OCI-LY7 (cell line): ENCODE results near the gene PCSK7. TPM values are rescaled to one million over a fixed set of nuclear protein-coding genes. Genes with fewer than 3 reads are reported as not detected.

ENCODE experiments used
- BruUV-seq: library from RNA; stranded (reverse); fragments of 400-500 nt; replicated peaks from 2 replicates; lab custom pipeline; 2021; lab: Mats Ljungman, UMichigan
- CTCF ChIA-PET: fragments of 300-600 bp; sonication (Branson Sonifier 250); formaldehyde crosslinking; loops from one replicate; lab custom pipeline; 2022; ENCODE audit warnings: antibody characterized with exemption; ENCODE audit not compliant: unreplicated experiment; lab: Charles Lee
- POLR2A ChIA-PET: fragments of 300-600 bp; sonication (Branson Sonifier 250); formaldehyde crosslinking; loops from one replicate; lab custom pipeline; 2022; ENCODE audit warnings: antibody characterized with exemption; lab: Charles Lee
- DNase-seq: peaks from one replicate; pipeline ENCODE4 v3.0.0-alpha.2; 2015; ENCODE audit warnings: low spot score
- H2AFZ ChIP-seq: fragments of 200-600 bp; sonication (generic), shearing (Covaris generic); 2 replicates; pipeline ENCODE4 v1.6.1; 2014; ENCODE audit warnings: mild to moderate bottlenecking, antibody characterized with exemption, low read length, moderate library complexity
- H3K27ac ChIP-seq: fragments of 200-600 bp; sonication (generic); 2 replicates; pipeline ENCODE4 v1.5.1; 2014; ENCODE audit warnings: mixed run types, low read depth, mild to moderate bottlenecking, moderate library complexity, low read length, inconsistent platforms; ENCODE audit not compliant: poor library complexity, severe bottlenecking
- H3K36me3 ChIP-seq: fragments of 200-600 bp; sonication (generic); 2 replicates; pipeline ENCODE4 v1.6.1; 2014; ENCODE audit warnings: mild to moderate bottlenecking, antibody characterized with exemption, low read length, moderate library complexity, mixed read lengths; ENCODE audit not compliant: insufficient read depth
- H3K4me1 ChIP-seq: fragments of 200-600 bp; sonication (generic); 2 replicates; pipeline ENCODE4 v1.5.1; 2014; ENCODE audit warnings: mild to moderate bottlenecking, low read length; ENCODE audit not compliant: insufficient read depth, poor library complexity, severe bottlenecking
- H3K4me2 ChIP-seq: fragments of 200-600 bp; sonication (generic); 2 replicates; pipeline ENCODE4 v1.6.1; 2014; ENCODE audit warnings: mild to moderate bottlenecking, low read length
- H3K4me3 ChIP-seq: fragments of 200-600 bp; sonication (generic); 2 replicates; pipeline ENCODE4 v1.5.1; 2014; ENCODE audit warnings: mild to moderate bottlenecking, low read depth, low read length; ENCODE audit not compliant: poor library complexity, severe bottlenecking
- H3K79me2 ChIP-seq: fragments of 200-600 bp; sonication (generic); 2 replicates; pipeline ENCODE4 v1.6.1; 2016; ENCODE audit warnings: low read depth, mild to moderate bottlenecking, low read length, moderate library complexity, mixed read lengths; ENCODE audit not compliant: insufficient read depth
- H3K9me2 ChIP-seq: fragments of 200-600 bp; sonication (generic); 2 replicates; pipeline ENCODE4 v1.6.1; 2016; ENCODE audit warnings: mild to moderate bottlenecking, low read length, mixed read lengths; ENCODE audit not compliant: insufficient read depth
- H3K9me3 ChIP-seq: fragments of 200-600 bp; sonication (generic); 2 replicates; pipeline ENCODE4 v1.6.1; 2014; ENCODE audit warnings: mild to moderate bottlenecking, mixed run types, low read length, mixed read lengths
- H4K20me1 ChIP-seq: fragments of 200-600 bp; sonication (generic); 2 replicates; pipeline ENCODE4 v1.6.1; 2014; ENCODE audit warnings: mild to moderate bottlenecking, antibody characterized with exemption, low read length, moderate library complexity, mixed read lengths; ENCODE audit not compliant: insufficient read depth
- CTCF ChIP-seq: fragments of 200-600 bp; sonication (generic); conservative IDR thresholded peaks from 2 replicates; pipeline ENCODE4 v1.5.1; 2014; ENCODE audit warnings: mild to moderate bottlenecking, antibody characterized with exemption, low read length, moderate library complexity, mixed read lengths
- EZH2phosphoT487 ChIP-seq: fragments of 200-600 bp; sonication (generic); IDR thresholded peaks from 2 replicates; pipeline ENCODE4 v1.6.1; 2018; ENCODE audit warnings: low read depth, borderline replicate concordance, mild to moderate bottlenecking, mixed run types, antibody characterized with exemption, low read length, moderate library complexity, mixed read lengths
- intact Hi-C: fragments of 100-400 bp; cut with micrococcal nuclease; formaldehyde crosslinking; loops from one replicate; pipeline ENCODE4 v1.10.0; 2022; ENCODE audit not compliant: unreplicated experiment
- total RNA-seq, 2 experiments: library from RNA; depleted of rRNA in 1 of 2; stranded (reverse); fragments of >200 nt in 1 of 2; shearing (Covaris generic) in 1 of 2; gene quantifications; 2 replicates each; pipeline ENCODE4 v1.2.3, GENCODE V29; 2014 to 2022

The PCSK7 gene
- total RNA-seq, 2 experiments from 2014 or later = 44.1 to 91.2 TPM

DNA sequence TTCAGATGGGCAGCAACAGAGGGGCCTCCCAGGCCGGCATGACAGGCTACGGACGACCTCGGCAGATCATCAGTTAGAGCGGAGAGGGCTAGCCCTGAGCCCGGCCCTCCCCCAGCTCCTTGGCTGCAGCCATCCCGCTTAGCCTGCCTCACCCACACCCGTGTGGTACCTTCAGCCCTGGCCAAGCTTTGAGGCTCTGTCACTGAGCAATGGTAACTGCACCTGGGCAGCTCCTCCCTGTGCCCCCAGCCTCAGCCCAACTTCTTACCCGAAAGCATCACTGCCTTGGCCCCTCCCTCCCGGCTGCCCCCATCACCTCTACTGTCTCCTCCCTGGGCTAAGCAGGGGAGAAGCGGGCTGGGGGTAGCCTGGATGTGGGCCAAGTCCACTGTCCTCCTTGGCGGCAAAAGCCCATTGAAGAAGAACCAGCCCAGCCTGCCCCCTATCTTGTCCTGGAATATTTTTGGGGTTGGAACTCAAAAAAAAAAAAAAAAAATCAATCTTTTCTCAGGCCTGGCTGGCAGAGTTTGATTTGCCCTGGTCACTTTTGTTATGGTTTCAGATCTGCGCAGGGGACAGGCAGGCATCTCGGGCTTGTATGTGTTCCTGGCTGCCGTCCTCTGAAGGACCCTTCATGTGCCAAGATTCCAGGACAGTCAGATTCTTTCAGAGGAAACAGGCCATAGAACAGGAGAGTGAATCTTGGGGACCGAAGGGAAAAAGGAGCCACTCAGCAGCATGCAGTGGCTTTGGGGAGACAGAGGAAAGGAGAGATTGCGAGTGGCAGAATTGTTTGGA lies 27.4 kb downstream of the PCSK7 start:
- no peak for TF ChIP-seq CTCF
- TF ChIP-seq EZH2phosphoT487 = no peak
- intact Hi-C loops = no loop called here
- Histone ChIP-seq H3K27ac (no peak overlapping the region), H3K36me3 (peaks cover 18% of the 10 kb centered on the region), H3K9me3 (no peaks in the 10 kb centered on the region), H3K4me3 (no peak overlapping the region), H3K4me1 (no peaks in the 10 kb centered on the region), H2AFZ (no peak overlapping the region), H3K4me2 (no peak overlapping the region), H4K20me1 (no peaks in the 10 kb centered on the region), H3K79me2 (no peaks in the 10 kb centered on the region), H3K9me2 (no peaks in the 10 kb centered on the region)
- BruUV-seq = no TSS peak
- ChIA-PET CTCF (no interaction called here), POLR2A (no interaction called here)
- DNase-seq = no peak

DNA sequence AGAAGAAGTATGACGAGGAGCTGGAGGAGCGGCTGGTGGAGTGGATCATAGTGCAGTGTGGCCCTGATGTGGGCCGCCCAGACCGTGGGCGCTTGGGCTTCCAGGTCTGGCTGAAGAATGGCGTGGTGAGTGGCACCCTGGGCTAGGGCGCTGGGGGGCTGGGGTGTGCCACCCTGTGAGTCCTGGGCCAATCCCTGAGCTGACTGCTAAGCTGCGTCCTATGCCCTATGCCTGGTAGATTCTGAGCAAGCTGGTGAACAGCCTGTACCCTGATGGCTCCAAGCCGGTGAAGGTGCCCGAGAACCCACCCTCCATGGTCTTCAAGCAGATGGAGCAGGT lies 28.8 kb downstream of the PCSK7 start:
- DNase-seq = no peak
- ChIA-PET POLR2A (no interaction called here), CTCF (no interaction called here)
- Histone ChIP-seq H4K20me1 (no peaks in the 10 kb centered on the region), H3K9me2 (no peaks in the 10 kb centered on the region), H3K36me3 (peaks cover 18% of the 10 kb centered on the region), H3K4me1 (no peaks in the 10 kb centered on the region), H3K4me3 (no peak overlapping the region), H3K27ac (no peak overlapping the region), H3K4me2 (no peak overlapping the region), H3K9me3 (no peaks in the 10 kb centered on the region), H2AFZ (no peak overlapping the region), H3K79me2 (no peaks in the 10 kb centered on the region)
- no TSS peak for BruUV-seq
- intact Hi-C loops = no loop called here
- TF ChIP-seq CTCF (no peak), EZH2phosphoT487 (no peak)

DNA sequence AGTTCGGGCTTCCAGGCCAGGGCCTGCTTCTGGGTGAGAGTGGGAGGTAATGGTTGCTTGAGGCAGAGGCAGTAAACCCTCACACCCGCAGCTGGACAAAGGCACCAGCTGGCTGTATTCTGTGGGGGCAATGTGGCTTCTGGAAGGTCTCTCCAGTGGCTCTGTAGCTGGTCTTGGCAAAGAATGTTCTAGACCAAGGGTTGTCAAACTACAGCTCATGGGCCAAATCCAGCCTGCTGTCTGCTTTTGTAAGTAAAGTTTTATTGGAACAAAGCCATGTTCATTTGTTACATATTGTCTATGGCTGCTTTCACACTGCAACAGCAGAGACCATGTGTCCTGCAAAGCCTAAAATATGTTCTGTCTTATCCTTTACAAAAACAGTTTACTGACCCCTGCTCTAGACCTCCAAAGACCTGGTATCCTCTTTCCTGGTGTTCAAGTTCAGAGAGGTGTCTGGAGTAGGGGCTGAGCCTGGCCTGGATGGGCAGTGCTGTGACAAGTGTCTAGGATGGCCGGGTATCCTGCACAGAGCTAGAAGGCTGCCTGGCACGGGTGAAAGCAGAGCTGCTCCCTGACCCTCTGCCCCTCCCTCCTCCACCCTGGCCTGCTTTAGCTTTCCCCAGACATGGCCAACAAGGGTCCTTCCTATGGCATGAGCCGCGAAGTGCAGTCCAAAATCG lies 29.3 kb downstream of the PCSK7 start:
- H3K36me3 ChIP-seq = peaks cover 18% of the 10 kb centered on the region
- H3K27ac ChIP-seq = no peak overlapping the region
- CTCF ChIA-PET = no interaction called here
- H3K4me2 ChIP-seq = no peak overlapping the region
- no peaks in the 10 kb centered on the region for H3K79me2 ChIP-seq
- TF ChIP-seq CTCF = no peak
- no peak for TF ChIP-seq EZH2phosphoT487
- H3K4me1 ChIP-seq = no peaks in the 10 kb centered on the region
- POLR2A ChIA-PET = interaction anchor here (0.6 kb wide), 1 partner anchor 409 kb away, joined by 3 read pairs; no protein-coding TSS in a partner anchor
- no peaks in the 10 kb centered on the region for H3K9me3 ChIP-seq
- no peak for DNase-seq
- no peak overlapping the region for H3K4me3 ChIP-seq
- no peaks in the 10 kb centered on the region for H3K9me2 ChIP-seq
- no TSS peak for BruUV-seq
- no peak overlapping the region for H2AFZ ChIP-seq
- H4K20me1 ChIP-seq = no peaks in the 10 kb centered on the region
- intact Hi-C loops = no loop called here
